MM.1S (cell line): ENCODE measurements around the gene SPOCD1.

Experiments used
- DNase-seq: peaks from one replicate; pipeline ENCODE4 v3.0.0-alpha.2; 2015
- H2AFZ ChIP-seq: fragments of 300-600 bp; sonication (generic); 2 replicates; pipeline ENCODE4 v1.6.0; 2016; ENCODE audit warnings: antibody characterized with exemption, low read length
- H3F3A ChIP-seq: fragments of 300-600 bp; sonication (generic); 2 replicates; pipeline ENCODE4 v1.6.1; 2016; ENCODE audit warnings: mild to moderate bottlenecking, antibody characterized with exemption, low read length, moderate library complexity, mixed read lengths; ENCODE audit not compliant: insufficient read depth
- H3K27ac ChIP-seq: fragments of 300-600 bp; sonication (generic); 2 replicates; pipeline ENCODE4 v1.5.1; 2016; ENCODE audit warnings: mild to moderate bottlenecking, low read length
- H3K27me3 ChIP-seq: fragments of 300-600 bp; sonication (generic); replicated peaks from 2 replicates; pipeline ENCODE4 v1.6.0; 2016; ENCODE audit warnings: low read length; ENCODE audit not compliant: insufficient read depth
- H3K36me3 ChIP-seq: fragments of 300-600 bp; sonication (generic); replicated peaks from 2 replicates; pipeline ENCODE4 v1.6.1; 2016; ENCODE audit warnings: mild to moderate bottlenecking, low read length, mixed read lengths; ENCODE audit not compliant: insufficient read depth
- H3K4me1 ChIP-seq: fragments of 300-600 bp; sonication (generic); 2 replicates; pipeline ENCODE4 v1.6.1; 2016; ENCODE audit warnings: low read length, mixed read lengths
- H3K4me2 ChIP-seq: fragments of 300-600 bp; sonication (generic); 2 replicates; pipeline ENCODE4 v1.6.0; 2016; ENCODE audit warnings: low read depth, low read length
- H3K4me3 ChIP-seq: fragments of 300-600 bp; sonication (generic); 2 replicates; pipeline ENCODE4 v1.5.1; 2016; ENCODE audit warnings: low read length, mixed read lengths
- H3K79me2 ChIP-seq: fragments of 300-600 bp; sonication (generic); 2 replicates; pipeline ENCODE4 v1.6.1; 2016; ENCODE audit warnings: mixed run types, low read length, mixed read lengths
- H3K9ac ChIP-seq: fragments of 300-600 bp; sonication (generic); 2 replicates; pipeline ENCODE4 v1.6.1; 2016; ENCODE audit warnings: low read length, mixed read lengths
- H3K9me2 ChIP-seq: fragments of 300-600 bp; sonication (generic); replicated peaks from 2 replicates; pipeline ENCODE4 v1.6.1; 2016; ENCODE audit warnings: mild to moderate bottlenecking, low read length, mixed read lengths; ENCODE audit not compliant: insufficient read depth
- H3K9me3 ChIP-seq: fragments of 300-600 bp; sonication (generic); replicated peaks from 2 replicates; pipeline ENCODE4 v1.6.1; 2016; ENCODE audit warnings: mild to moderate bottlenecking, low read length, mixed read lengths; ENCODE audit not compliant: insufficient read depth
- H4K20me1 ChIP-seq: fragments of 300-600 bp; sonication (generic); 2 replicates; pipeline ENCODE4 v1.6.1; 2016; ENCODE audit warnings: mild to moderate bottlenecking, low read length, moderate library complexity, mixed read lengths; ENCODE audit not compliant: insufficient read depth
- EZH2 ChIP-seq: fragments of 300-600 bp; sonication (generic); optimal IDR thresholded peaks from 2 replicates; pipeline ENCODE3; 2017; ENCODE audit warnings: low read depth, mild to moderate bottlenecking, antibody characterized with exemption, low read length, mixed read lengths
- EZH2phosphoT487 ChIP-seq: fragments of 300-600 bp; sonication (generic); IDR thresholded peaks from 2 replicates; pipeline ENCODE4 v1.6.1; 2018; ENCODE audit warnings: antibody characterized with exemption, low read length
- TF ChIP-seq, protein P1 (sequence below): fragments of 300-600 bp; sonication (generic); IDR thresholded peaks from 2 replicates; pipeline ENCODE4 v1.5.1; 2016; ENCODE audit warnings: antibody characterized with exemption, low read length, mixed read lengths

Gene SPOCD1

DNA sequence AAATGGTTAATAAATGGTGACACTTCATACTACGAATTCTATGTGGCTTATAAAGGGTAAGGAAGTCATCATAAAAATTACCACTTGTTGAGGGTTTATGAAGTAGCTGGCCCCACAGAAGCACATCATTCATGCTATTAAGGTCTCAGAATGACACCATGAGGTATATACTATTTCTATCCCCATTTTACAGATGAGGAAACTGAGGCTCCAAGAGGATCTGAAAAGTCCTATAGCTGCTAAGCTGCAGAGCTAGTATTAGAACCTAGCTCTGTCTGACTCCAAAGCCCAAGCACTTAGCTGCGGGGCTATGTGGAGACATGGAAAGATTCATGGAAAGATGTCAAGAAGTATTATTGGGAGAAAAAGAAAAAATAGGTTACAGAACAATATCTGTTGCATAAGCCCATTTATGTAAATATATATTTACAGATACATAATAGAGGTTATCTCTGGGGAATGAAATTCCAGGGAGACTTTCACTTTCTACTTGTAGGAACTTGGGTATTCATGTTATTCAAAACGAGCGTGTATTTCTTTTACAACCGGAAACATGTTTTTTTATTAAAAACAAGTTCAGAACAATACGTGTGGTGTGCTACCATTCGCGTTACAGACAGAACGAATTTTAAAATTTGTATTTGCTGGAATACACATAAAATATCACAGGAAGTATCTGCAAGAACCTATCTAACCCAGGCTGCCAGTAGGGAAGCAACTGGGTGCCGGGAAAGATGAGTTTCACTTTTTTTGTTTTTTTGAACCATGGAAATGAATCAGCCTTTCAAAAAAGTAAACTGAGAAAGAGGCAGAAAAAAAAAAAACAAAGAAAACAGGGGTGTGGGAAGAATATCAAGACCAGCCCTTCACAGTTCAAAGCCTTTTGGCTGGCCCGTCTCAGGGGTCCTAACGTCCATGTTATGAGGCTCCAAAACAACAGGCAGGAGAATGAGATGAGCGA is 13.4 kb downstream of the SPOCD1 start:
- Histone ChIP-seq H3K79me2 (no peaks in the 10 kb centered on the region), H4K20me1 (no peaks in the 10 kb centered on the region), H3K27me3 (peaks cover 53% of the 10 kb centered on the region), H3K9ac (no peak overlapping the region), H3K36me3 (no peaks in the 10 kb centered on the region), H3K4me1 (no peaks in the 10 kb centered on the region), H3K9me2 (no peaks in the 10 kb centered on the region), H3K4me3 (no peak overlapping the region), H2AFZ (no peak overlapping the region), H3K9me3 (no peaks in the 10 kb centered on the region), H3K4me2 (no peak overlapping the region), H3K27ac (no peak overlapping the region), H3F3A (no peaks in the 10 kb centered on the region)
- TF ChIP-seq, protein P1, sequence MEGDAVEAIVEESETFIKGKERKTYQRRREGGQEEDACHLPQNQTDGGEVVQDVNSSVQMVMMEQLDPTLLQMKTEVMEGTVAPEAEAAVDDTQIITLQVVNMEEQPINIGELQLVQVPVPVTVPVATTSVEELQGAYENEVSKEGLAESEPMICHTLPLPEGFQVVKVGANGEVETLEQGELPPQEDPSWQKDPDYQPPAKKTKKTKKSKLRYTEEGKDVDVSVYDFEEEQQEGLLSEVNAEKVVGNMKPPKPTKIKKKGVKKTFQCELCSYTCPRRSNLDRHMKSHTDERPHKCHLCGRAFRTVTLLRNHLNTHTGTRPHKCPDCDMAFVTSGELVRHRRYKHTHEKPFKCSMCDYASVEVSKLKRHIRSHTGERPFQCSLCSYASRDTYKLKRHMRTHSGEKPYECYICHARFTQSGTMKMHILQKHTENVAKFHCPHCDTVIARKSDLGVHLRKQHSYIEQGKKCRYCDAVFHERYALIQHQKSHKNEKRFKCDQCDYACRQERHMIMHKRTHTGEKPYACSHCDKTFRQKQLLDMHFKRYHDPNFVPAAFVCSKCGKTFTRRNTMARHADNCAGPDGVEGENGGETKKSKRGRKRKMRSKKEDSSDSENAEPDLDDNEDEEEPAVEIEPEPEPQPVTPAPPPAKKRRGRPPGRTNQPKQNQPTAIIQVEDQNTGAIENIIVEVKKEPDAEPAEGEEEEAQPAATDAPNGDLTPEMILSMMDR: no peak
- TF ChIP-seq EZH2 (no peak), EZH2phosphoT487 (no peak)
- DNase-seq: no peak

DNA sequence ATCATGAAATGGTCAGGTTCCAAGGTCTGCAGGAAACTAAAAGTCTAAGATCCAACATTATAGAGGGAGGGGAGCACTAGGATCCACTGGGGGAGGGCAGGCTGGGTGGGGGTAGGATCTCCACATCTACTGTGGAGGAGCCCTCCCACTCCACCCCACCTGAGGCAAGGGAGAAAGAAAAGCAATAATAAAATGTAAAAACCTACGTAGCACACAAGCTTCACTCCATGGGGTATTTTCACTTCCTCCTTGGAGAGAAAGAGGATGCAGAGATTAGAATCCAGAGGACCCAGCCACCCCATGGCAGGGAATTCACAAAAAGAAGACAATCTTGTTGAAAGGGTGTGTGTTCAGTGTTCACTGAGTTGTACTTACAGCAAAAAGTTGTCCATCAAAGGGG is 14.4 kb downstream of the SPOCD1 start:
- H3K9me2 ChIP-seq: no peaks in the 10 kb centered on the region
- H3K27me3 ChIP-seq: peaks cover 61% of the 10 kb centered on the region
- TF ChIP-seq, protein P1: no peak
- TF ChIP-seq EZH2phosphoT487 (no peak), EZH2 (no peak)
- no peaks in the 10 kb centered on the region for H3K79me2 ChIP-seq
- no peaks in the 10 kb centered on the region for H3F3A ChIP-seq
- no peak overlapping the region for H2AFZ ChIP-seq
- no peak overlapping the region for H3K9ac ChIP-seq
- no peak overlapping the region for H3K4me3 ChIP-seq
- no peaks in the 10 kb centered on the region for H4K20me1 ChIP-seq
- H3K4me1 ChIP-seq: no peaks in the 10 kb centered on the region
- H3K9me3 ChIP-seq: no peaks in the 10 kb centered on the region
- no peaks in the 10 kb centered on the region for H3K36me3 ChIP-seq
- no peak overlapping the region for H3K4me2 ChIP-seq
- no peak overlapping the region for H3K27ac ChIP-seq
- no peak for DNase-seq

- Histone ChIP-seq H3K9ac (no peak overlapping the region), H2AFZ (no peak overlapping the region), H3K4me2 (no peak overlapping the region), H3F3A (no peaks in the 10 kb centered on the region), H3K4me3 (no peak overlapping the region), H3K79me2 (no peaks in the 10 kb centered on the region), H3K4me1 (no peaks in the 10 kb centered on the region), H3K9me3 (no peaks in the 10 kb centered on the region), H3K9me2 (no peaks in the 10 kb centered on the region), H3K27me3 (peaks cover 65% of the 10 kb centered on the region), H3K36me3 (no peaks in the 10 kb centered on the region), H4K20me1 (no peaks in the 10 kb centered on the region), H3K27ac (no peak overlapping the region)
- no peak for DNase-seq
- TF ChIP-seq EZH2: no peak
- TF ChIP-seq, protein P1: no peak
- TF ChIP-seq EZH2phosphoT487: no peak
Observed at GRCh38 chr1:31800674-31800967, 15.2 kb downstream of the SPOCD1 start.
